MM.1S (cell line): ENCODE results near the gene IL1RAPL2.

Source experiments
- DNase-seq: peaks from one replicate; pipeline ENCODE4 v3.0.0-alpha.2; 2015
- H2AFZ ChIP-seq: fragments of 300-600 bp; sonication (generic); 2 replicates; pipeline ENCODE4 v1.6.0; 2016; ENCODE audit warnings: antibody characterized with exemption, low read length
- H3F3A ChIP-seq: fragments of 300-600 bp; sonication (generic); 2 replicates; pipeline ENCODE4 v1.6.1; 2016; ENCODE audit warnings: mild to moderate bottlenecking, antibody characterized with exemption, low read length, moderate library complexity, mixed read lengths; ENCODE audit not compliant: insufficient read depth
- H3K27ac ChIP-seq: fragments of 300-600 bp; sonication (generic); 2 replicates; pipeline ENCODE4 v1.5.1; 2016; ENCODE audit warnings: mild to moderate bottlenecking, low read length
- H3K27me3 ChIP-seq: fragments of 300-600 bp; sonication (generic); replicated peaks from 2 replicates; pipeline ENCODE4 v1.6.0; 2016; ENCODE audit warnings: low read length; ENCODE audit not compliant: insufficient read depth
- H3K36me3 ChIP-seq: fragments of 300-600 bp; sonication (generic); replicated peaks from 2 replicates; pipeline ENCODE4 v1.6.1; 2016; ENCODE audit warnings: mild to moderate bottlenecking, low read length, mixed read lengths; ENCODE audit not compliant: insufficient read depth
- H3K4me1 ChIP-seq: fragments of 300-600 bp; sonication (generic); 2 replicates; pipeline ENCODE4 v1.6.1; 2016; ENCODE audit warnings: low read length, mixed read lengths
- H3K4me2 ChIP-seq: fragments of 300-600 bp; sonication (generic); 2 replicates; pipeline ENCODE4 v1.6.0; 2016; ENCODE audit warnings: low read depth, low read length
- H3K4me3 ChIP-seq: fragments of 300-600 bp; sonication (generic); 2 replicates; pipeline ENCODE4 v1.5.1; 2016; ENCODE audit warnings: low read length, mixed read lengths
- H3K79me2 ChIP-seq: fragments of 300-600 bp; sonication (generic); 2 replicates; pipeline ENCODE4 v1.6.1; 2016; ENCODE audit warnings: mixed run types, low read length, mixed read lengths
- H3K9ac ChIP-seq: fragments of 300-600 bp; sonication (generic); 2 replicates; pipeline ENCODE4 v1.6.1; 2016; ENCODE audit warnings: low read length, mixed read lengths
- H3K9me2 ChIP-seq: fragments of 300-600 bp; sonication (generic); replicated peaks from 2 replicates; pipeline ENCODE4 v1.6.1; 2016; ENCODE audit warnings: mild to moderate bottlenecking, low read length, mixed read lengths; ENCODE audit not compliant: insufficient read depth
- H3K9me3 ChIP-seq: fragments of 300-600 bp; sonication (generic); replicated peaks from 2 replicates; pipeline ENCODE4 v1.6.1; 2016; ENCODE audit warnings: mild to moderate bottlenecking, low read length, mixed read lengths; ENCODE audit not compliant: insufficient read depth
- H4K20me1 ChIP-seq: fragments of 300-600 bp; sonication (generic); 2 replicates; pipeline ENCODE4 v1.6.1; 2016; ENCODE audit warnings: mild to moderate bottlenecking, low read length, moderate library complexity, mixed read lengths; ENCODE audit not compliant: insufficient read depth
- EZH2 ChIP-seq: fragments of 300-600 bp; sonication (generic); optimal IDR thresholded peaks from 2 replicates; pipeline ENCODE3; 2017; ENCODE audit warnings: low read depth, mild to moderate bottlenecking, antibody characterized with exemption, low read length, mixed read lengths
- EZH2phosphoT487 ChIP-seq: fragments of 300-600 bp; sonication (generic); IDR thresholded peaks from 2 replicates; pipeline ENCODE4 v1.6.1; 2018; ENCODE audit warnings: antibody characterized with exemption, low read length
- TF ChIP-seq, protein P1 (sequence below): fragments of 300-600 bp; sonication (generic); IDR thresholded peaks from 2 replicates; pipeline ENCODE4 v1.5.1; 2016; ENCODE audit warnings: antibody characterized with exemption, low read length, mixed read lengths

The IL1RAPL2 gene

DNA sequence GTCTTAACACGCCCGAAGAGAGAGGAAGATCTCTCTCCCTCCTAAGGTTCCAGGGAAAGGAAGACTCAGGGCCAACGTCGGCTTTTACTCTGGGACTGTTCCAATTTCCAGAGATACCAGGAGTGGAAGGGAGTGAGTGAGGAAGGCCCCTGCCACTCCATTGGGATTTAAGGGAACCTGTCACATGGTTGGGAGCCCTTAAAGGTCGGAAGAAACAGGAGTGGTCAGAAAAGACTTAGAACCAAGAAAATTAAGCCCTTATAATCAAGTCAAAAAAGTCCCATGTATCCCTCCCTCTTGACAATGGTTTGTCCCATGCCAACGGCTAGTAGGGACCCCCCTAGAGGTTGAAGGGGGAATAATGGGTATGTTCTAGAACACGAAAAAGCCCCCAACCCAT lies 654.6 kb downstream of the IL1RAPL2 start, which contains the start of gene TEX13A:
TEX13A (minus strand) TSS at position 59 of the 400 bp plus-strand sequence. CDS start 297 bp downstream, outside the sequence.
- no peak within 1 kb of the TSS for H3K4me2 ChIP-seq
- no peak within 1 kb of the TSS for H2AFZ ChIP-seq
- H3K79me2 ChIP-seq = no peaks in the 10 kb centered on the region
- H4K20me1 ChIP-seq = no peaks in the 10 kb centered on the region
- no peak within 1 kb of the TSS for H3K4me3 ChIP-seq
- no peaks in the 10 kb centered on the region for H3F3A ChIP-seq
- H3K9ac ChIP-seq = no peak within 1 kb of the TSS
- H3K9me3 ChIP-seq = no peaks in the 10 kb centered on the region
- no peaks in the 10 kb centered on the region for H3K36me3 ChIP-seq
- H3K4me1 ChIP-seq = no peaks in the 10 kb centered on the region
- no peaks in the 10 kb centered on the region for H3K9me2 ChIP-seq
- H3K27ac ChIP-seq = no peak within 1 kb of the TSS
- TF ChIP-seq, protein P1, sequence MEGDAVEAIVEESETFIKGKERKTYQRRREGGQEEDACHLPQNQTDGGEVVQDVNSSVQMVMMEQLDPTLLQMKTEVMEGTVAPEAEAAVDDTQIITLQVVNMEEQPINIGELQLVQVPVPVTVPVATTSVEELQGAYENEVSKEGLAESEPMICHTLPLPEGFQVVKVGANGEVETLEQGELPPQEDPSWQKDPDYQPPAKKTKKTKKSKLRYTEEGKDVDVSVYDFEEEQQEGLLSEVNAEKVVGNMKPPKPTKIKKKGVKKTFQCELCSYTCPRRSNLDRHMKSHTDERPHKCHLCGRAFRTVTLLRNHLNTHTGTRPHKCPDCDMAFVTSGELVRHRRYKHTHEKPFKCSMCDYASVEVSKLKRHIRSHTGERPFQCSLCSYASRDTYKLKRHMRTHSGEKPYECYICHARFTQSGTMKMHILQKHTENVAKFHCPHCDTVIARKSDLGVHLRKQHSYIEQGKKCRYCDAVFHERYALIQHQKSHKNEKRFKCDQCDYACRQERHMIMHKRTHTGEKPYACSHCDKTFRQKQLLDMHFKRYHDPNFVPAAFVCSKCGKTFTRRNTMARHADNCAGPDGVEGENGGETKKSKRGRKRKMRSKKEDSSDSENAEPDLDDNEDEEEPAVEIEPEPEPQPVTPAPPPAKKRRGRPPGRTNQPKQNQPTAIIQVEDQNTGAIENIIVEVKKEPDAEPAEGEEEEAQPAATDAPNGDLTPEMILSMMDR = no peak
- TF ChIP-seq EZH2 = no peak
- TF ChIP-seq EZH2phosphoT487 = no peak
- H3K27me3 ChIP-seq = no peaks in the 10 kb centered on the region
- DNase-seq = no peak

DNA sequence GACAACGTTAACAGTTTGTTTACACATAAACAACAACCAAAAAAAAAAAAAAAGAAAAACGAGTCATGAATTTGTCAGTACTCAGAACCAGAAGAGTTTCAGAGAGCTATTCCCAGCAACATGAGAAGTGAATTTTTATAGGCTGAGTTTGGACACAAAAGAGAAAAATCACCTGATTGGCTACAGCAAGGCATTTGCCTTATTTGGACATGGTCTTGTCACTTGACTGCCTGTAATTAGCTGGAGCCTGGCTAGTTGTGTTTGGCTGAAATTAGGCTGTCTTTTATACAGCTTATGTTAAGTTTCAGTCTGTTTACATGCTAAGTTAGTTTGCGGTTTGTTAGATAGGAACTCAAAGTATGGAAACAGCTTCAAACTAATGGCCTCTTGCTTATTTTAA lies 655.4 kb downstream of the IL1RAPL2 start:
- no peak overlapping the region for H2AFZ ChIP-seq
- H3K36me3 ChIP-seq = no peaks in the 10 kb centered on the region
- H4K20me1 ChIP-seq = no peaks in the 10 kb centered on the region
- H3K27ac ChIP-seq = no peak overlapping the region
- TF ChIP-seq EZH2 (no peak), EZH2phosphoT487 (no peak)
- TF ChIP-seq, protein P1 = no peak
- H3K4me1 ChIP-seq = no peaks in the 10 kb centered on the region
- H3K9ac ChIP-seq = no peak overlapping the region
- DNase-seq = no peak
- no peaks in the 10 kb centered on the region for H3K79me2 ChIP-seq
- no peaks in the 10 kb centered on the region for H3K9me2 ChIP-seq
- H3K27me3 ChIP-seq = no peaks in the 10 kb centered on the region
- no peaks in the 10 kb centered on the region for H3K9me3 ChIP-seq
- H3K4me2 ChIP-seq = no peak overlapping the region
- H3F3A ChIP-seq = no peaks in the 10 kb centered on the region
- no peak overlapping the region for H3K4me3 ChIP-seq

DNA sequence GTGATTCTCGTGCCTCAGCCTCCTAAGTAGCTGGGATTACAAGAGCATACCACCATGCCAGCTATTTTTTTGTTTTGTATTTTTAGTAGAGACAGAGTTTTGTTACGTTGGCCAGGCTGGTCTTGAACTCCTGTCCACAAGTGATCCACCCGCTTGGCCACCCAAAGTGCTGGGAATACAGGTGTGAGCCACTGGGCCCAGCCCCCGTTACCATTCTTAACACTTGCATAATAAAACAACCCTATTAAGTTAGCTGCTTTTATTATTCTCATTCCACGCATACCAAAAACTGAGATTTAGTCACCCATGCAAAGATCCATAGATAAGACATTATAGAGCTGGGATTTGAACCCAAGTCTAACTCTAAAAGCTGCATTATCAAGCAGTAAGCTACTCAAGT lies 660.5 kb downstream of the IL1RAPL2 start:
- H3K4me1 ChIP-seq = no peaks in the 10 kb centered on the region
- H3K4me3 ChIP-seq = no peak overlapping the region
- no peaks in the 10 kb centered on the region for H3K9me3 ChIP-seq
- no peak overlapping the region for H3K27ac ChIP-seq
- H4K20me1 ChIP-seq = no peaks in the 10 kb centered on the region
- TF ChIP-seq EZH2 = no peak
- H3K4me2 ChIP-seq = no peak overlapping the region
- H3K79me2 ChIP-seq = no peaks in the 10 kb centered on the region
- H3K27me3 ChIP-seq = no peaks in the 10 kb centered on the region
- H3K9ac ChIP-seq = no peak overlapping the region
- H2AFZ ChIP-seq = no peak overlapping the region
- no peaks in the 10 kb centered on the region for H3K36me3 ChIP-seq
- no peaks in the 10 kb centered on the region for H3F3A ChIP-seq
- DNase-seq = no peak
- no peaks in the 10 kb centered on the region for H3K9me2 ChIP-seq

DNA sequence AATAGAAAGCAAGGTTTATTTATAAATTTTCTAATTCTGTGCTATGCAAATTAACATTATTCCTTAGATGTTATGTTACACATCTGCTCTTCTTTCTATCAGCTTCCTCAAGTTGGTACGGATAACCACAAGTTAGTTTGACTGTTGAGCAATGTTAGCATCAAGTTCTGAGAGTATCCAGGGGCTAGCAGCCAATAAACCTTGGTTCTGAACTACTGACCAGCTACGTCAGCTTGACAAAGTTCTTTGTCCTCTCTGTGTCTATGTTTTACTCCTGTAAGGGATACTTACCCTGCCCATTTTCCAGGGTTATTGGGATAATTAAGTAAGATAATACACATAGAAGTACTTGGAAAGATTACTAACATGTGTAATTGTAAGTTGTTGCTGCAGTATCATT lies 662.6 kb downstream of the IL1RAPL2 start:
- H2AFZ ChIP-seq = no peak overlapping the region
- no peaks in the 10 kb centered on the region for H3K79me2 ChIP-seq
- H3K4me1 ChIP-seq = no peaks in the 10 kb centered on the region
- no peaks in the 10 kb centered on the region for H3K36me3 ChIP-seq
- H3K4me2 ChIP-seq = no peak overlapping the region
- H3K4me3 ChIP-seq = no peak overlapping the region
- H3K9ac ChIP-seq = no peak overlapping the region
- no peaks in the 10 kb centered on the region for H3K27me3 ChIP-seq
- no peaks in the 10 kb centered on the region for H4K20me1 ChIP-seq
- H3K27ac ChIP-seq = no peak overlapping the region
- no peaks in the 10 kb centered on the region for H3K9me2 ChIP-seq
- no peak for DNase-seq
- H3K9me3 ChIP-seq = no peaks in the 10 kb centered on the region
- no peaks in the 10 kb centered on the region for H3F3A ChIP-seq
- TF ChIP-seq EZH2 (no peak), EZH2phosphoT487 (no peak)
- TF ChIP-seq, protein P1 = no peak
